Measurements from ENCODE around the gene FFAR2.

FFAR2 gene

GRCh38 chr19:35493971-35494370 is 45.9 kb downstream of the FFAR2 start:
- Histone ChIP-seq H3K4me3 (ENCODE audit: low read depth in 1 of 2, low read length in 2 of 2) (no peak overlapping the region), H3K27ac (ENCODE audit: low read length) (no peak overlapping the region), H3K27me3 (ENCODE audit: low read depth, low read length) (no peaks in the 10 kb centered on the region), H3K4me1 (ENCODE audit: control insufficient read depth in 1 of 2, insufficient read depth in 2 of 2, low read length in 2 of 2) (no peaks in the 10 kb centered on the region), H3K36me3 (ENCODE audit: control insufficient read depth in 1 of 2, insufficient read depth in 2 of 2, low read length in 2 of 2) (no peaks in the 10 kb centered on the region), H3K9me3 (ENCODE audit: control insufficient read depth in 1 of 2, low read length in 2 of 2) (no peaks in the 10 kb centered on the region)

- Histone ChIP-seq H3K27ac (ENCODE audit: low read length) (no peak overlapping the region), H3K9me3 (ENCODE audit: control insufficient read depth in 1 of 2, low read length in 2 of 2) (no peaks in the 10 kb centered on the region)
These were observed 47.3 kb downstream of the FFAR2 start for GRCh38 chr19:35495107-35496064.

GRCh38 chr19:35497406-35497805 is 49.3 kb downstream of the FFAR2 start:
- Histone ChIP-seq H3K36me3 (ENCODE audit: control insufficient read depth in 1 of 2, insufficient read depth in 2 of 2, low read length in 2 of 2) (no peaks in the 10 kb centered on the region), H3K27me3 (ENCODE audit: low read depth, low read length) (no peaks in the 10 kb centered on the region), H3K4me1 (ENCODE audit: control insufficient read depth in 1 of 2, insufficient read depth in 2 of 2, low read length in 2 of 2) (no peaks in the 10 kb centered on the region), H3K9me3 (ENCODE audit: control insufficient read depth in 1 of 2, low read length in 2 of 2) (no peaks in the 10 kb centered on the region), H3K4me3 (ENCODE audit: low read depth in 1 of 2, low read length in 2 of 2) (no peak overlapping the region), H3K27ac (ENCODE audit: low read length) (no peak overlapping the region)

More at GRCh38 chr19:35495107-35496064, 47.3 kb downstream of the FFAR2 start:
- Histone ChIP-seq H3K27me3 (ENCODE audit: low read depth, low read length) (no peaks in the 10 kb centered on the region), H3K4me1 (ENCODE audit: control insufficient read depth in 1 of 2, insufficient read depth in 2 of 2, low read length in 2 of 2) (no peaks in the 10 kb centered on the region), H3K4me3 (ENCODE audit: low read depth in 1 of 2, low read length in 2 of 2) (no peak overlapping the region), H3K36me3 (ENCODE audit: control insufficient read depth in 1 of 2, insufficient read depth in 2 of 2, low read length in 2 of 2) (no peaks in the 10 kb centered on the region)

GRCh38 chr19:35498220-35498619 is 50.2 kb downstream of the FFAR2 start:
- H3K27me3 ChIP-seq (ENCODE audit: low read depth, low read length), result no peaks in the 10 kb centered on the region
- no peaks in the 10 kb centered on the region for H3K36me3 ChIP-seq (ENCODE audit: control insufficient read depth in 1 of 2, insufficient read depth in 2 of 2, low read length in 2 of 2)
- H3K27ac ChIP-seq (ENCODE audit: low read length), result no peak overlapping the region
- no peaks in the 10 kb centered on the region for H3K4me1 ChIP-seq (ENCODE audit: control insufficient read depth in 1 of 2, insufficient read depth in 2 of 2, low read length in 2 of 2)
- no peaks in the 10 kb centered on the region for H3K9me3 ChIP-seq (ENCODE audit: control insufficient read depth in 1 of 2, low read length in 2 of 2)
- no peak overlapping the region for H3K4me3 ChIP-seq (ENCODE audit: low read depth in 1 of 2, low read length in 2 of 2)

GRCh38 chr19:35498984-35499527 is 51.0 kb downstream of the FFAR2 start:
- H3K27ac ChIP-seq (ENCODE audit: low read length), result no peak overlapping the region
- H3K4me3 ChIP-seq (ENCODE audit: low read depth in 1 of 2, low read length in 2 of 2), result no peak overlapping the region
- H3K9me3 ChIP-seq (ENCODE audit: control insufficient read depth in 1 of 2, low read length in 2 of 2), result no peaks in the 10 kb centered on the region
- no peaks in the 10 kb centered on the region for H3K27me3 ChIP-seq (ENCODE audit: low read depth, low read length)
- no peaks in the 10 kb centered on the region for H3K4me1 ChIP-seq (ENCODE audit: control insufficient read depth in 1 of 2, insufficient read depth in 2 of 2, low read length in 2 of 2)
- no peaks in the 10 kb centered on the region for H3K36me3 ChIP-seq (ENCODE audit: control insufficient read depth in 1 of 2, insufficient read depth in 2 of 2, low read length in 2 of 2)

- no peak overlapping the region for H3K4me3 ChIP-seq (ENCODE audit: low read depth in 1 of 2, low read length in 2 of 2)
These were observed 52.6 kb downstream of the FFAR2 start for GRCh38 chr19:35500611-35501010.

More at GRCh38 chr19:35500611-35501010, 52.6 kb downstream of the FFAR2 start:
- H3K36me3 ChIP-seq (ENCODE audit: control insufficient read depth in 1 of 2, insufficient read depth in 2 of 2, low read length in 2 of 2), result no peaks in the 10 kb centered on the region
- no peaks in the 10 kb centered on the region for H3K4me1 ChIP-seq (ENCODE audit: control insufficient read depth in 1 of 2, insufficient read depth in 2 of 2, low read length in 2 of 2)
- H3K9me3 ChIP-seq (ENCODE audit: control insufficient read depth in 1 of 2, low read length in 2 of 2), result no peaks in the 10 kb centered on the region
- no peaks in the 10 kb centered on the region for H3K27me3 ChIP-seq (ENCODE audit: low read depth, low read length)
- H3K27ac ChIP-seq (ENCODE audit: low read length), result no peak overlapping the region
